ENCODE measurements around the gene TNFRSF19. TPM values are rescaled to one million over a fixed set of nuclear protein-coding genes. Genes with fewer than 3 reads are reported as not detected.

Gene TNFRSF19
- total RNA-seq, 6 donors from 2014 or later = 7.8 to 23.5 (median 14.5) TPM

GRCh38 chr13:23701636-23702035, 131.4 kb downstream of the TNFRSF19 start:
- ATAC-seq (ENCODE audit: low FRiP score in 2 of 2) = peak; percentile 65 to 96
- H3K4me1 ChIP-seq = peaks cover under 1 to 16% (median 10%) of the 10 kb centered on the region in 4 donors

GRCh38 chr13:23703246-23703860, 133.1 kb downstream of the TNFRSF19 start:
- Histone ChIP-seq H3K4me3 (no peak overlapping the region), H3K9me3 (no peaks in the 10 kb centered on the region), H3K27ac (peak overlapping the region in 1 of 4 donors; percentile 28), H3K36me3 (no peaks in the 10 kb centered on the region), H3K4me1 (peaks cover 0 to 10% (median 4%) of the 10 kb centered on the region in 4 donors), H3K27me3 (no peaks in the 10 kb centered on the region)
- DNase-seq = peak in 1 of 2 donors; percentile 48
- TF ChIP-seq POLR2AphosphoS5 (IDR thresholded peaks at IDR 0.05) (no peak), CTCF (IDR thresholded peaks at IDR 0.05) (no peak), POLR2A (IDR thresholded peaks at IDR 0.05) (no peak), EP300 (IDR thresholded peaks at IDR 0.05) (no peak)
- WGBS, 2 donors = 66 to 69% methylated on average over 11 of the region's 11 CpGs
- ATAC-seq (ENCODE audit: low FRiP score in 2 of 2) = no peak

More at GRCh38 chr13:23701636-23702035, 131.4 kb downstream of the TNFRSF19 start:
- Histone ChIP-seq H3K27ac (peak overlapping the region in 1 of 4 donors; percentile 32), H3K9me3 (no peaks in the 10 kb centered on the region), H3K27me3 (no peaks in the 10 kb centered on the region), H3K36me3 (no peaks in the 10 kb centered on the region), H3K4me3 (no peak overlapping the region)
- no peak for TF ChIP-seq POLR2AphosphoS5 (IDR thresholded peaks at IDR 0.05)
- no peak for TF ChIP-seq CTCF (IDR thresholded peaks at IDR 0.05)
- no peak for TF ChIP-seq EP300 (IDR thresholded peaks at IDR 0.05)
- no peak for TF ChIP-seq POLR2A (IDR thresholded peaks at IDR 0.05)
- DNase-seq = peak in 1 of 2 donors; percentile 84
- WGBS, 2 donors = 84 to 87% methylated on average over 11 to 12 of the region's 12 CpGs

GRCh38 chr13:23705583-23705982, 135.4 kb downstream of the TNFRSF19 start:
- Histone ChIP-seq H3K27ac (no peak overlapping the region), H3K36me3 (no peaks in the 10 kb centered on the region), H3K4me1 (peaks cover 0 to 10% (median 2%) of the 10 kb centered on the region in 4 donors), H3K27me3 (no peaks in the 10 kb centered on the region), H3K4me3 (no peak overlapping the region), H3K9me3 (no peaks in the 10 kb centered on the region)
- TF ChIP-seq POLR2AphosphoS5 (IDR thresholded peaks at IDR 0.05) (no peak), CTCF (IDR thresholded peaks at IDR 0.05) (no peak), POLR2A (IDR thresholded peaks at IDR 0.05) (no peak), EP300 (IDR thresholded peaks at IDR 0.05) (no peak)
- WGBS, 2 donors = 80 to 91% methylated on average over 2 of the region's 2 CpGs
- ATAC-seq (ENCODE audit: low FRiP score in 2 of 2) (no peak), DNase-seq (no peak)

- ATAC-seq (ENCODE audit: low FRiP score in 2 of 2) = no peak
- no peaks in the 10 kb centered on the region for H3K27me3 ChIP-seq
- TF ChIP-seq CTCF (IDR thresholded peaks at IDR 0.05) = peak in 1 of 6 experiments; percentile 12
- no peak for TF ChIP-seq POLR2AphosphoS5 (IDR thresholded peaks at IDR 0.05)
- no peak for DNase-seq
- no peaks in the 10 kb centered on the region for H3K9me3 ChIP-seq
- H3K36me3 ChIP-seq = no peaks in the 10 kb centered on the region
- H3K27ac ChIP-seq = no peak overlapping the region
- peaks cover 0 to 4% (median 1%) of the 10 kb centered on the region in 4 donors for H3K4me1 ChIP-seq
- 88 to 93% methylated on average over 3 of the region's 3 CpGs for WGBS, 2 donors
- no peak overlapping the region for H3K4me3 ChIP-seq
These were observed 137.5 kb downstream of the TNFRSF19 start for GRCh38 chr13:23707674-23708073.

GRCh38 chr13:23709536-23709935, 139.3 kb downstream of the TNFRSF19 start:
- DNase-seq = no peak
- WGBS, 2 donors = 53 to 60% methylated on average over 1 of the region's 1 CpG
- no peak for TF ChIP-seq POLR2AphosphoS5 (IDR thresholded peaks at IDR 0.05)
- no peak for TF ChIP-seq CTCF (IDR thresholded peaks at IDR 0.05)
- TF ChIP-seq POLR2A (IDR thresholded peaks at IDR 0.05) = no peak
- no peak for TF ChIP-seq EP300 (IDR thresholded peaks at IDR 0.05)

More at GRCh38 chr13:23709536-23709935, 139.3 kb downstream of the TNFRSF19 start:
- H3K4me1 ChIP-seq = no peaks in the 10 kb centered on the region
- H3K27me3 ChIP-seq = no peaks in the 10 kb centered on the region
- H3K9me3 ChIP-seq = no peaks in the 10 kb centered on the region
- no peaks in the 10 kb centered on the region for H3K36me3 ChIP-seq
- no peak overlapping the region for H3K4me3 ChIP-seq
- ATAC-seq (ENCODE audit: low FRiP score in 2 of 2) = no peak
- H3K27ac ChIP-seq = no peak overlapping the region
